Activated naive CD8-positive, alpha-beta T cell treated with anti-CD3 and anti-CD28 coated beads, Interleukin-2, amount 10 ng/mL, durations not matched to agents 7 days and 5 days (primary cell): ENCODE results near the gene SASS6. TPM values are rescaled to one million over a fixed set of nuclear protein-coding genes. Genes with fewer than 3 reads are reported as not detected.
"Not testable (repeated sequence)": the region's sequence is repeated elsewhere in the genome, so short reads cannot be mapped to it uniquely, and the experiment has no call there.

Source experiments
- ATAC-seq: fragments of 150-1000 bp; cut with Tn5 transposase; one replicate; pipeline ENCODE4 v1.10.0; 2021; ENCODE audit warnings: low read depth, moderate library complexity
- POLR2A ChIA-PET: fragments of 350-600 bp; sonication (Branson Sonifier 250); formaldehyde crosslinking; loops from one replicate; lab custom pipeline; 2021; ENCODE audit warnings: antibody characterized with exemption; lab: Charles Lee
- DNase-seq: peaks from one replicate; pipeline ENCODE4 v3.0.0; 2021
- H3K27ac Mint-ChIP-seq: one replicate; pipeline ENCODE4 v1.8.0; 2022; ENCODE audit warnings: mild to moderate bottlenecking, mixed read lengths
- H3K27me3 Mint-ChIP-seq: one replicate; pipeline ENCODE4 v1.8.0; 2022; ENCODE audit warnings: mild to moderate bottlenecking, moderate library complexity, mixed read lengths
- H3K36me3 Mint-ChIP-seq: one replicate; pipeline ENCODE4 v1.8.0; 2021; ENCODE audit warnings: mild to moderate bottlenecking, mixed read lengths
- H3K4me1 Mint-ChIP-seq: one replicate; pipeline ENCODE4 v1.8.0; 2021; ENCODE audit warnings: mixed read lengths
- H3K4me3 Mint-ChIP-seq: one replicate; pipeline ENCODE4 v1.8.0; 2022; ENCODE audit warnings: mild to moderate bottlenecking, moderate library complexity, mixed read lengths
- H3K9me3 Mint-ChIP-seq: one replicate; pipeline ENCODE4 v1.8.0; 2021; ENCODE audit warnings: mixed read lengths
- total RNA-seq, 2 experiments: library from RNA; stranded (reverse); gene quantifications; one replicate each; pipeline ENCODE4 v1.2.3, GENCODE V29; 2021

SASS6 gene
- total RNA-seq, 2 experiments from 2014 or later = 11.8 to 13.6 TPM

DNA sequence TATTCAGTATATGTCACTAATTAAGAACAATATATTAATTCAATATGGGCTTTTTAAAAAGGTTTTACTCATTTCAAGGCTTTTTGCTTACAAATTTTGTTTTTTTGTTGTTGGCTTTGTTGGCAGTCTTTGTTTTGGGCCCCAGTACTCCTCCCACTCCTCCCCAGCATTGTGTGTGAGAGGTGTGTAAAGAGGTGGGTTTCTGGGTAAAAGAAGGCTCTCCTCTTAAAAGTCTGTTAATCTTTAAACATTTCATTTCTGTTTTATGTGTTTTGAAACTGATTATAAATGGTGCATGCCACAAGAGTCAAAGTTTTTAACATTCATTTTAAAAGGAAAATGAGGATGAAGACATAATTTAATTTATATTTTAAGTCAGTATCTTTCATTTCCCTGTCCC lies 79.6 kb downstream of the SASS6 start:
- Mint-ChIP-seq H3K36me3 (peaks cover 30% of the 10 kb centered on the region), H3K9me3 (no peaks in the 10 kb centered on the region), H3K27me3 (no peaks in the 10 kb centered on the region), H3K4me1 (peaks cover 25% of the 10 kb centered on the region), H3K4me3 (no peak overlapping the region), H3K27ac (no peak overlapping the region)
- DNase-seq (no peak), ATAC-seq (no peak)
- POLR2A ChIA-PET = no interaction called here

DNA sequence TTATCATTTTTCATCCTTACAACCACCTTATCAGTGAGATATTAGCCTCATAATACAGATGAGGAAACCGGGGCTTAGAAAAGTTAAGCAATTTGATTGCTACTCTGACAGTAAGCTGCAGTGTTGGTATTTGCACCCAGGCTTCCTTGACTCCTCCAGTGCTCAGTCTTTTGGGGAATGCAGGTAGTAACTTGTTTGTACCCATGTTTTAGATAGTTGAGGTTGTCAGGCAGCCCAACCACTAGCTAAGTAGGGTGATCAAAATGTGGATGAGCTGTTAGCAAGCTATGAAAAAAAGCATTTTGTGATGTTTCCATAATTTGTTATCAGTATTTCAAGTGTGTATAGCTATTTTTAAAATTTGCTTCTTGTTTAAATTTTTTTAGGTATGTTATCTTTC lies 80.8 kb downstream of the SASS6 start:
- DNase-seq (no peak), ATAC-seq (no peak)
- POLR2A ChIA-PET = interaction anchor here (0.7 kb wide), 1 partner anchor 68 kb away, joined by 7 read pairs; no protein-coding TSS in a partner anchor
- H3K4me3 Mint-ChIP-seq = no peak overlapping the region
- H3K27ac Mint-ChIP-seq = no peak overlapping the region
- H3K27me3 Mint-ChIP-seq = no peaks in the 10 kb centered on the region
- no peaks in the 10 kb centered on the region for H3K9me3 Mint-ChIP-seq
- H3K4me1 Mint-ChIP-seq = peaks cover 26% of the 10 kb centered on the region
- H3K36me3 Mint-ChIP-seq = peaks cover 28% of the 10 kb centered on the region

DNA sequence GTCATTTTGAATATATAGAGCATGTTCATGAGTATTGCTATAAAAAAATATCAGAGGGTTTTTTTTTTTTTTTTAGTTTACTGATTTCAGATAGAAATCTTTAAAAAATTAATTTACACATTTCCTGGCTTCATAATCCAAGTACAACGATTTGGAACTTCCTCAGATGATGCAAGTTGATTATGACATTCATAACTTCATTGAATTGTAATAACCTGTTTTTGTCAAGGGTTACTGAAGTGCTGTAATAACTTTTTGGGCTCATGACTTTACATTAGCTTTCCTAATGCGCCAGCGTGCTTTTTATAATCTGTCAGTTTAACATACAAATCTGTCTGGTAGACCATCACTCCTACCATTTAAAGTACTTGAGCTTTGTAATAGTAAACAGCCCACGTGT lies 81.3 kb downstream of the SASS6 start:
- POLR2A ChIA-PET = interaction anchor here (0.6 to 1.2 kb wide), 2 partner anchors 11 to 92 kb away, joined by 3 read pairs; no protein-coding TSS in a partner anchor
- H3K27ac Mint-ChIP-seq = no peak overlapping the region
- H3K27me3 Mint-ChIP-seq = no peaks in the 10 kb centered on the region
- peaks cover 26% of the 10 kb centered on the region for H3K4me1 Mint-ChIP-seq
- peaks cover 28% of the 10 kb centered on the region for H3K36me3 Mint-ChIP-seq
- H3K4me3 Mint-ChIP-seq = no peak overlapping the region
- no peaks in the 10 kb centered on the region for H3K9me3 Mint-ChIP-seq
- DNase-seq (no peak), ATAC-seq (no peak)

GRCh38 chr1:100050139-100050538 lies 82.6 kb downstream of the SASS6 start:
- H3K36me3 Mint-ChIP-seq = peaks cover 27% of the 10 kb centered on the region
- DNase-seq (no peak), ATAC-seq (no peak)
- no peak overlapping the region for H3K4me3 Mint-ChIP-seq
- POLR2A ChIA-PET = no interaction called here
- H3K27ac Mint-ChIP-seq = no peak overlapping the region
- H3K27me3 Mint-ChIP-seq = no peaks in the 10 kb centered on the region
- peaks cover 30% of the 10 kb centered on the region for H3K4me1 Mint-ChIP-seq
- peaks cover 1% of the 10 kb centered on the region for H3K9me3 Mint-ChIP-seq

GRCh38 chr1:100047235-100047708 lies 85.5 kb downstream of the SASS6 start:
- H3K27me3 Mint-ChIP-seq, ATAC-seq, H3K4me3 Mint-ChIP-seq, H3K9me3 Mint-ChIP-seq, DNase-seq: not testable (repeated sequence)
- POLR2A ChIA-PET = interaction anchor here (1.3 kb wide), 1 partner anchor 9 kb away, joined by 5 read pairs; a partner anchor contains a TSS
- Mint-ChIP-seq H3K27ac (peak overlapping the region; percentile 60), H3K36me3 (peaks cover 41% of the 10 kb centered on the region), H3K4me1 (peaks cover 41% of the 10 kb centered on the region)

DNA sequence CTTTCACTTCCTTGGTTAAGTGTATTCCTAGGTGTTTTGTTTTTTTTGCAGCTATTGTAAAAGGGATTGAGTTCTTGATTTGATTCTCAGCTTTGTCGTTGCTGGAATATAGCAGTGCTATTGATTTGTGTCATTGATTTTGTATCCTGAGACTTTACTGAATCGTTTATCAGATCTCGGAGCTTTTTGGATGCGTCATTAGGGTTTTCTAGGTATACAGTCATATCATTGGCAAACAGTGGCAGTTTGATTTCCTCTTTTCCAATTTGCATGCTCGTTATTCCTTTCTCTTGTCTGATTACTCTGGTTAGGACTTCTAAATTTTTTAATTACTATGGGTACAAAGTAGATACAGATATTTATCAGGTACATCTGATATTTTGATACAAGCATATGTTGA lies 87.5 kb downstream of the SASS6 start:
- Mint-ChIP-seq H3K9me3 (peaks cover 6% of the 10 kb centered on the region), H3K4me1 (peaks cover 49% of the 10 kb centered on the region), H3K36me3 (peaks cover 35% of the 10 kb centered on the region), H3K27me3 (no peaks in the 10 kb centered on the region), H3K4me3 (no peak overlapping the region), H3K27ac (no peak overlapping the region)
- POLR2A ChIA-PET = no interaction called here
- ATAC-seq (no peak), DNase-seq (no peak)

- H3K9me3 Mint-ChIP-seq = peaks cover 2% of the 10 kb centered on the region
- peak overlapping the region; percentile 100 for H3K27ac Mint-ChIP-seq
- H3K36me3 Mint-ChIP-seq = peaks cover 23% of the 10 kb centered on the region
- POLR2A ChIA-PET = interaction anchor here (0.6 to 1.5 kb wide), 6 partner anchors 9 to 313 kb away, joined by 3 to 4 read pairs (median 4); partner anchors contain the start of genes CDC14A, SASS6 and TRMT13
- DNase-seq (no peak), ATAC-seq (no peak)
- no peaks in the 10 kb centered on the region for H3K27me3 Mint-ChIP-seq
- peak overlapping the region; percentile 97 for H3K4me3 Mint-ChIP-seq
- peaks cover 46% of the 10 kb centered on the region for H3K4me1 Mint-ChIP-seq
These were observed 93.1 kb downstream of the SASS6 start for GRCh38 chr1:100039591-100039990.

DNA sequence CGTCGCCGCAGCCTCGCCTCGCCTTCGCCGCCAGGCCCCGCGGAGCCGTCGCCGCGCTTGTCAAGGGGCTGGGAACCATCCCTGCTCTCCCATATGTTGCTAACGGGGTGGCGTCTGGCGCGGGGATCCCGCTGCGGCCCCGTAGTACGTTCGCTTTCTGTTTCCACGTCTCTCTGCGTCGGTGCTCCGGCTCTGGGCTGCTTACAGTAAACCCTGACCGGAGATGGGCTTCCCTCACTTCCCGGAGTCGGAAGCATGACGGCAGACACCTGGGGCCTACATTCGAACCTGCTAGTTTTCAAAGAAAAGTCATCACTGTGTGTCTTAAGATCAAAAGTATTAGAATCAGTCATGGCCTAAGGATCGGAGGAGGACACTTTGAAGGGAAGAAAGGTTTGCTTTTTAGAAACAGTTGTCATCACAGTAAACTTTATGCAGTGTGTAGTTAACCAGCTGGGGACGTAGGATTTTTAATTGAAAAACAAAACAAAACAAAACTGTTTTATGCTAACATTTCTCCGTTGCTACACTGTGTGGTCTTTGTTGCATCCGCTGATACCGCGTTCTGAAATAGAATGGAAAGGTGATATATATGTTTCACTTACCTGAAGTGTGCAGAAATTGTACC lies 94.0 kb downstream of the SASS6 start:
- Mint-ChIP-seq H3K36me3 (peaks cover 17% of the 10 kb centered on the region), H3K9me3 (no peaks in the 10 kb centered on the region), H3K27me3 (no peaks in the 10 kb centered on the region), H3K27ac (peak overlapping the region; percentile 100), H3K4me1 (peaks cover 44% of the 10 kb centered on the region), H3K4me3 (peak overlapping the region; percentile 97)
- POLR2A ChIA-PET = interaction anchor here (0.6 to 2.1 kb wide), 13 partner anchors 8 to 421 kb away, joined by 3 to 20 read pairs (median 4); partner anchors contain the start of genes CDC14A, RTCA, SASS6 and SLC35A3
- ATAC-seq = peak; percentile 69
- DNase-seq = peak; percentile 78

DNA sequence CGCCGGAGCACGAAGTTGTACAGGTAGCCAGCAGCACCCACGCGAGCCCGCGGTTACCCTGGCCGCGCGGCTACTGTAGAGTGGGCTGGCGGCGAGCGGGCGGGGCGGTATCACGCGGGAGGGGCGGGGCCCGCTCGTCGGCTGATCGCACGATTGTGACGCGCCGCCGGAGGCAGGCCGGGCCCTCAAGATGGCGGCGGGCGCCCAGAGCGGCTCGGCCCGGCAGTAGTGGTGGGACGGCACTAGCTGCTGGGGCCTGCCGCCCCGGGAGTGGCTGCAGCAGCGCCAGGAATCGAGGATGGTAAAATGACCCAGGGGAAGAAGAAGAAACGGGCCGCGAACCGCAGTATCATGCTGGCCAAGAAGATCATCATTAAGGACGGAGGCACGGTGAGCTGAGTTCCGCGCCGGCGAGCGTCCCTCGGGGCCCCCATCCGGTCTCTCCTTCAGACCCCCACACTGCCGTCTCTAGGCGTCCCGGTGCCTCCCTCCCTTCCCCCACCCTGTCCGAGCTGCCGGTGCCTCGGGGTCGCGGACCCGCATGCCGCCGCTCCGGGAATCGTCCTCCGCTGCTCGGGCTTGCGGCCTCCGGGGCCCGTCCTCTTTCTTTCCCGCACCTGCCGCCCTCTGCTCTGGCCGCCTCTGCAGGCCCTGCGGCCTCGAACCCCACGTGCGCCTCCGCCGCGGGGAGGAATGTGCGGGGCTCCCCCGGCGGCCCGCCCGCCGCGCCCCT lies 94.6 kb downstream of the SASS6 start:
- ATAC-seq (peak; percentile 87), DNase-seq (peak; percentile 94)
- POLR2A ChIA-PET = interaction anchor here (0.6 to 2.1 kb wide), 14 partner anchors 9 to 422 kb away, joined by 3 to 20 read pairs (median 5); partner anchors contain the start of genes CDC14A, RTCA, SLC35A3 and TRMT13
- no peaks in the 10 kb centered on the region for H3K27me3 Mint-ChIP-seq
- peaks cover 41% of the 10 kb centered on the region for H3K4me1 Mint-ChIP-seq
- H3K27ac Mint-ChIP-seq = peak overlapping the region; percentile 100
- H3K9me3 Mint-ChIP-seq = no peaks in the 10 kb centered on the region
- H3K36me3 Mint-ChIP-seq = peaks cover 13% of the 10 kb centered on the region
- peak overlapping the region; percentile 97 for H3K4me3 Mint-ChIP-seq

- Mint-ChIP-seq H3K36me3 (peaks cover 12% of the 10 kb centered on the region), H3K9me3 (no peaks in the 10 kb centered on the region), H3K27me3 (no peaks in the 10 kb centered on the region), H3K4me3 (peak overlapping the region; percentile 97), H3K27ac (peak overlapping the region; percentile 100), H3K4me1 (peaks cover 36% of the 10 kb centered on the region)
- no peak for ATAC-seq
- DNase-seq = no peak
- POLR2A ChIA-PET = interaction anchor here (0.8 to 2.1 kb wide), 13 partner anchors 9 to 422 kb away, joined by 3 to 20 read pairs (median 5); partner anchors contain the start of genes CDC14A, RTCA, SLC35A3 and TRMT13
These were observed 95.1 kb downstream of the SASS6 start for GRCh38 chr1:100037656-100037926.

GRCh38 chr1:100036718-100037655 lies 95.7 kb downstream of the SASS6 start:
- DNase-seq (no peak), ATAC-seq (no peak)
- Mint-ChIP-seq H3K9me3 (no peaks in the 10 kb centered on the region), H3K27me3 (no peaks in the 10 kb centered on the region), H3K4me1 (peaks cover 30% of the 10 kb centered on the region), H3K36me3 (peaks cover 12% of the 10 kb centered on the region), H3K27ac (peak overlapping the region; percentile 100), H3K4me3 (peak overlapping the region; percentile 97)
- POLR2A ChIA-PET = interaction anchor here (0.8 to 2.1 kb wide), 11 partner anchors 8 to 423 kb away, joined by 3 to 20 read pairs (median 5); partner anchors contain the start of genes CDC14A, RTCA, SLC35A3 and TRMT13

- POLR2A ChIA-PET = interaction anchor here (1.2 kb wide), 1 partner anchor 65 kb away, joined by 3 read pairs; the partner anchor contains the start of gene SLC35A3
- Mint-ChIP-seq H3K27me3 (no peaks in the 10 kb centered on the region), H3K36me3 (peaks cover 12% of the 10 kb centered on the region), H3K4me1 (peaks cover 26% of the 10 kb centered on the region), H3K27ac (no peak overlapping the region), H3K4me3 (no peak overlapping the region), H3K9me3 (no peaks in the 10 kb centered on the region)
- ATAC-seq (no peak), DNase-seq (no peak)
These were observed 97.5 kb downstream of the SASS6 start for GRCh38 chr1:100035214-100035613.
